ENCODE data around the gene CACNA1C.

Gene CACNA1C

DNA sequence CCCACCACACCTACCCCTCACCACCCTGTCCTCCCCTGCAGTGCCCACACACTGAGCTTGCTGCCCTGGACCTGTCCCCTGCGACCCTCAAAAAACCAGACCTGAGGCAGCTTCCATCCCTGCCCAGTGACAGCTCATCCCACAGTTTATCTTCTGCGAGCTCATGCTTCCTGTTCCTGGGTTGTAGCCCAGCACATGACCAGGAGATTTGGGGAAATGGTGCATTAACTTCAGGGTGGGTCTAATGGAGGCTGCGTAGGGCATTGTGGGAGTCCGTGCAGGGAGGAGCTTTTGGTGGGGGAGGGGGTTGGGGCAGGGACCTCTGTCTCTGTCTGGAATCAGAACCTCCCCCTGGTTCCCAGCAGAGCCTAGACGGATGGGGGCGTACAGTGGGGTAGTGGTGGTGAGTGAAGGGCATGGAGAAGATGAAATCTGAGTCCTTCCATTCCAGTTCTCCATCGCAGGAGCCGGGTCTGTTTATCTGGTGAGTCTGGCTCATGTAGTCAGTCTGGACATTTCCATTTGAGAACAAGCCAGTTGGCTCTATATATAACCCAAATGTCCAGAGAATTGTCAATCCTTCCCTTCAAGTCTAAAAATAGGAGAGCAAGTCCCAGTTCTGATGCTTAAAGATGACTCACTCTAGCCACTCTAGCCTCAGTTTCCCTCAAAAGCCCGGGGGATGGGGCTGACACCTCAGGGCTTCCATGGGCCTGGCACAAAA lies 270.9 kb downstream of the CACNA1C start:
- Mint-ChIP-seq H3K27me3 (peaks cover 5% of the 10 kb centered on the region), H3K9me3 (ENCODE audit: low read depth) (no peaks in the 10 kb centered on the region), H3K4me1 (ENCODE audit: low read depth) (no peaks in the 10 kb centered on the region), H3K4me3 (no peak overlapping the region), H3K36me3 (no peaks in the 10 kb centered on the region), H3K27ac (no peak overlapping the region)

DNA sequence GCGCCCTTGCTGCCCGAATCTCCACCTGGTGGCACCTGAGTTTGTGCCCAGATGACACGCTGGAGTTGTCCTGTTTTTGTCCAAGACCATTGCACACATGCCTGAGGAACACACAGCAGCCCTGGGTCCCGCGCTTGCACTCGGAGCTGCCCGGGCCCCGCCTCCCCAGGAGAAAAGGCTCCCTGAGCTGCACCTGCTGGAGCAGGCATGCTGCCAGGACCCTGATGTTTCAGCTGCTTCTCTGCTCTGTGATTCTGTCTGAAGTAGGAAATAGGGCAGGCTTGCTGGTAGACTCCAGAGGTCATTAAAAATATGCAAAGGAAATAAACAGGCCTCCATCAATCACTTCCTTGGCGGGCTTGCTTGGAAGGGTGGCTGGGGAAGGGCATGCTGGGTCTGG lies 271.6 kb downstream of the CACNA1C start:
- Mint-ChIP-seq H3K9me3 (ENCODE audit: low read depth) (no peaks in the 10 kb centered on the region), H3K4me3 (no peak overlapping the region), H3K4me1 (ENCODE audit: low read depth) (no peaks in the 10 kb centered on the region), H3K27ac (no peak overlapping the region), H3K36me3 (no peaks in the 10 kb centered on the region), H3K27me3 (peaks cover 5% of the 10 kb centered on the region)

GRCh38 chr12:2325519-2325918 lies 272.7 kb downstream of the CACNA1C start:
- H3K27me3 Mint-ChIP-seq = peaks cover 5% of the 10 kb centered on the region
- H3K9me3 Mint-ChIP-seq (ENCODE audit: low read depth) = no peaks in the 10 kb centered on the region
- H3K27ac Mint-ChIP-seq = no peak overlapping the region
- H3K4me1 Mint-ChIP-seq (ENCODE audit: low read depth) = no peaks in the 10 kb centered on the region
- H3K36me3 Mint-ChIP-seq = no peaks in the 10 kb centered on the region
- H3K4me3 Mint-ChIP-seq = no peak overlapping the region

DNA sequence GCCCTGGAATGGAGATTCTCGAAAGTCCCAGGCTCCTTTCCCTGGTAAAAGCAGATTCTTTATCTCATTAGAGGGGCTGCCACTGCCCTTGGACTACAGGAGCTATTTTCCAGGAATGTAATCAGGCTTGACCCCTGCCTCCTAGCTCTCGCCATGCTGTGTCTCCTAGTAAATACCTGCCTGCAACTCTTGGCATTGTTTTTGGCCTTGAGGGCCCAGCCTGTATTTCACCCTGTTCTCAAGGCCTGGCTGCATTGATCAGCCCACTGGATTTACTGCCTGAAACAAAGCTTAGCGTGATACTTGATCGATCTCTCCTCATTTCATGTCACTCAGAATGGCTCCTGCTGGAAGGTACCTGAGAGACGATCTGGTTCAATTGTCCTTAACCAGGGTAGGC lies 273.7 kb downstream of the CACNA1C start:
- H3K9me3 Mint-ChIP-seq (ENCODE audit: low read depth) = no peaks in the 10 kb centered on the region
- H3K27ac Mint-ChIP-seq = no peak overlapping the region
- H3K27me3 Mint-ChIP-seq = peaks cover 3% of the 10 kb centered on the region
- H3K4me3 Mint-ChIP-seq = no peak overlapping the region
- no peaks in the 10 kb centered on the region for H3K4me1 Mint-ChIP-seq (ENCODE audit: low read depth)
- no peaks in the 10 kb centered on the region for H3K36me3 Mint-ChIP-seq

DNA sequence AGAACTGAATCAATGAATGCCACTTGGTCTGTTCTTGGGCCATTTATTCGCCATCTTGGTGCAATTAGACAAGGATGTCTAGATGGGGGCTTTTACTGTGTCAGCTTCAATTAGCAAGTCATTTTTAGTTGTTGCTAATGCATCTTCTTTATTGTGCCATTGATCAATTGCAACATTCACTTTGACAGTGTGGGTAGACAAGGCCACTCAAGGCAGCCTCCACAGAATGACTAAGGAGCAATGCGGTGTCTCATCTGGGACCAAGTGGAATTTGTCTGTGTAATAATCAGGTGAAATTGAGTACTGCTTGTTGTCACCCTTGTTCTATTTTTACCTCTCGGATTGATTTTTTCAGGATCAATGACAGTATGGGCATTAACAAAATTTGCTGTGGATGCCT lies 275.9 kb downstream of the CACNA1C start:
- Mint-ChIP-seq H3K4me1 (ENCODE audit: low read depth) (no peaks in the 10 kb centered on the region), H3K27me3 (no peaks in the 10 kb centered on the region), H3K4me3 (no peak overlapping the region), H3K9me3 (ENCODE audit: low read depth) (no peaks in the 10 kb centered on the region), H3K36me3 (no peaks in the 10 kb centered on the region), H3K27ac (no peak overlapping the region)

GRCh38 chr12:2329661-2330210 lies 276.9 kb downstream of the CACNA1C start:
- H3K4me1 Mint-ChIP-seq (ENCODE audit: low read depth) = no peaks in the 10 kb centered on the region
- H3K9me3 Mint-ChIP-seq (ENCODE audit: low read depth) = no peaks in the 10 kb centered on the region
- H3K36me3 Mint-ChIP-seq = no peaks in the 10 kb centered on the region
- H3K4me3 Mint-ChIP-seq = no peak overlapping the region
- no peaks in the 10 kb centered on the region for H3K27me3 Mint-ChIP-seq
- H3K27ac Mint-ChIP-seq = no peak overlapping the region

- Mint-ChIP-seq H3K4me3 (no peak overlapping the region), H3K9me3 (ENCODE audit: low read depth) (no peaks in the 10 kb centered on the region), H3K4me1 (ENCODE audit: low read depth) (no peaks in the 10 kb centered on the region), H3K36me3 (no peaks in the 10 kb centered on the region), H3K27ac (no peak overlapping the region), H3K27me3 (peaks cover 2% of the 10 kb centered on the region)
These were observed 279.4 kb downstream of the CACNA1C start for GRCh38 chr12:2332236-2332635.

- H3K27ac Mint-ChIP-seq = no peak overlapping the region
- peaks cover 2% of the 10 kb centered on the region for H3K27me3 Mint-ChIP-seq
- H3K4me1 Mint-ChIP-seq (ENCODE audit: low read depth) = no peaks in the 10 kb centered on the region
- no peaks in the 10 kb centered on the region for H3K9me3 Mint-ChIP-seq (ENCODE audit: low read depth)
- no peaks in the 10 kb centered on the region for H3K36me3 Mint-ChIP-seq
- H3K4me3 Mint-ChIP-seq = no peak overlapping the region
These were observed 280.2 kb downstream of the CACNA1C start for GRCh38 chr12:2332947-2333346.

DNA sequence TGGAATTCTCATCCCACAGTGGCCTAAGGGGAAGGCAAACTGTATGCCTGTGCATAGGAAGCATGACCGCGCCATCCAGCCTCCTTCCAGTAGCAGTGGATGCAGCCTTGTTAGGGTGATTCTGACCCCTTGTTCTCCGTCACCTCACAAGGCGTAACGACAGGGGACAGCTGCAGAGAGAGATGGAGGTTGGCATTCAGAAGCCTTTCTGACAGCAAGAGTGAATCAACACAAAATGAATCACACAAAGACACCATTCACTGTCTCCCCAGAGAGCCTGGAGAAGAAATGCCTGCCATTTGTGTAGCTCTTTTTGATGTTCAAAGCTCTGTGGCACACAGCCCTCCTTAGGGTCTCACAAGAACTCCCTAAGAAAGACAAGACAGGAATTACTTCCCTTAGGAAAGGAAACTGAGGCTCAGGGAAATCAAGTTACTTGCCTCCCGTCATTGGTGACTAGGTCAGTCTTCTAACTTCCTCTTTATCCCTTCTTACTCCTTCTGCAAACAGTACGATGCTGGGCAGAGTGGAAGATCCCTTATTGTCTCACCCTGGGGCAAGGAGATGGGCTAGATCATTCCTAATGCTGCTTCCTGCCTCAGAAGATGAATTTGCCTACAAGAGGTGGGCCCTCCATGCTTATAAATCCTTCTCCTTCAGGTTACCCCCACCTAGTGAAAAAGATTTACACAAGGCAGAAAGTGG lies 280.9 kb downstream of the CACNA1C start:
- H3K27me3 Mint-ChIP-seq = peaks cover 2% of the 10 kb centered on the region
- no peak overlapping the region for H3K4me3 Mint-ChIP-seq
- H3K9me3 Mint-ChIP-seq (ENCODE audit: low read depth) = no peaks in the 10 kb centered on the region
- no peaks in the 10 kb centered on the region for H3K36me3 Mint-ChIP-seq
- no peaks in the 10 kb centered on the region for H3K4me1 Mint-ChIP-seq (ENCODE audit: low read depth)
- no peak overlapping the region for H3K27ac Mint-ChIP-seq

DNA sequence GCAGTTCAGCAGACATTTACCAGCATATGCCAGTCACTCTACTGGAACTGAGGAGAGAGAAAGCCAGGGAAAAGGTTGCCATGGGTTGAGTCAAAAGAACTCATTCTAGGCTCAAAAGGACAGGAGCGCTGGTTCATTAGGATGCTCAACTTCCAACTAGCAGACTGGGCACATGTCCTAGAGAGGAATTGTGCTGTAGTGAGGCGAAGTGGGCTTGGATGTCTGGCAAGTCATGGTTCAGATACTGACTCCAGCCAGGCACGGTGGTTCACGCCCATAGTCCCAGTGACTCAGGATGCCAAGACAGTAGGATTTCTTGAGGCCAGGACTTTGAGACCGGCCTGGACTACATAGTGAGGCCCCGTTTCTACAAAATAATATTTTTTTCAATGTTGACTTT lies 281.5 kb downstream of the CACNA1C start:
- H3K27me3 Mint-ChIP-seq = peaks cover 2% of the 10 kb centered on the region
- no peaks in the 10 kb centered on the region for H3K4me1 Mint-ChIP-seq (ENCODE audit: low read depth)
- no peaks in the 10 kb centered on the region for H3K36me3 Mint-ChIP-seq
- no peaks in the 10 kb centered on the region for H3K9me3 Mint-ChIP-seq (ENCODE audit: low read depth)
- H3K4me3 Mint-ChIP-seq = no peak overlapping the region
- H3K27ac Mint-ChIP-seq = no peak overlapping the region

GRCh38 chr12:2334689-2335088 lies 281.9 kb downstream of the CACNA1C start:
- Mint-ChIP-seq H3K27me3 (peaks cover 2% of the 10 kb centered on the region), H3K4me1 (ENCODE audit: low read depth) (no peaks in the 10 kb centered on the region), H3K36me3 (no peaks in the 10 kb centered on the region), H3K9me3 (ENCODE audit: low read depth) (no peaks in the 10 kb centered on the region), H3K27ac (no peak overlapping the region), H3K4me3 (no peak overlapping the region)

DNA sequence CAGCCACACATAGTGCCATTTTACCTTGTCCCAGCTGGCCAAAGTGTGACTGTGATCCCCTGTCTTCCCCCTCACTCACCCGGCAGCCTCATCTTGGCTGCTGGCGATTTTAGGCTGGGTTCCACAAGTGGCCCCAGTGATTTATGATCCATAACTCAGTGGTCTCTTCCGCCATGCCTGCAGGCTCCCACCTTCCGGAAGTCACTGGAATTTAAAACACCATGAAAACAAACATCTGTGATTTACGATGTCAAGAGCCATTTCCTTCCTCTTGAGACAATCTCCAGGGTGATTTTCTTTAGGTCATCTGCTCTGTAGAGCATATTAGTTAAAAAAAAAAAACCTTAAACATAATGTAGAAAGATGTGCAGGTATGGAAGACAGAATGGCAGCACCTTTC lies 282.3 kb downstream of the CACNA1C start:
- Mint-ChIP-seq H3K27me3 (peaks cover 2% of the 10 kb centered on the region), H3K9me3 (ENCODE audit: low read depth) (no peaks in the 10 kb centered on the region), H3K27ac (no peak overlapping the region), H3K36me3 (no peaks in the 10 kb centered on the region), H3K4me3 (no peak overlapping the region), H3K4me1 (ENCODE audit: low read depth) (no peaks in the 10 kb centered on the region)

DNA sequence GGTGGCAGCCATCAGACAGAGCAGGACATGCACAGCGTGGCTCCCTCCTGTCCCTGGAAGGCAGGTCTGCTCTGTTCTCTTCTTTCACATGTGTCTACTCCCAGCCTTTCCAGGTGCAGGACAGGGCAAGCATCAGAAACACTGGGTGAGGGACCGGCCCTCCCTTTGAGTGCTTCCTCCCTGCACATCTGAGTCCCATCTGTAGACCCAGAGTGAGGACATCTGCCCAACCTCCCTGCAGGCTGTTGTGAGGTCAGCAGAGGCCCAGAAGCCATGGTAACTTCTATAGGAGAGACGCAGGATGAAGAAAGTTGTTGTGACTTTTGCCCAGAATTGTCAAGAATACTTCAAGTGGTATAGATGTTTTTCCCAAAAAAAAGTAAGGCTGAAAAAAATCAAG lies 282.7 kb downstream of the CACNA1C start:
- Mint-ChIP-seq H3K27ac (no peak overlapping the region), H3K36me3 (no peaks in the 10 kb centered on the region), H3K4me3 (no peak overlapping the region), H3K27me3 (peaks cover 2% of the 10 kb centered on the region), H3K9me3 (ENCODE audit: low read depth) (no peaks in the 10 kb centered on the region), H3K4me1 (ENCODE audit: low read depth) (no peaks in the 10 kb centered on the region)

DNA sequence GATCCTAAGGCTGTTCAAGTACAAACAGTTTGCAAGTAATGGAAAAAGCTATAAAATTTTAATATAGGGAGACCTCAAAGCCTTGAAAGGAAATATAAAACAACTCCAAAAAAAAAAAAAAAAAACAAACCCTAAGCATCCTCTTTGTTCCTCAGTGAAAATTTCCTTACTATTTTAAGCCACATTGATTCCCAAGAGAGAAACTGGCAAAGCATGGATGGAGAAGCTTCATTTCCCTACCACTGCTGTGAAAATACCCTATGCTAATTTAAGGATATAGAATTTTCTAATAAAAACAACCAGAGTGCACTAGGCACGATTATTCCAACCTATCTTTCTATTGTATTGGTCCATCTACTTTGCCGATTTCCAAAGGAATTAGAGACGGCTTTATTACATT lies 283.1 kb downstream of the CACNA1C start:
- peaks cover 2% of the 10 kb centered on the region for H3K27me3 Mint-ChIP-seq
- H3K27ac Mint-ChIP-seq = no peak overlapping the region
- H3K4me3 Mint-ChIP-seq = no peak overlapping the region
- no peaks in the 10 kb centered on the region for H3K9me3 Mint-ChIP-seq (ENCODE audit: low read depth)
- no peaks in the 10 kb centered on the region for H3K36me3 Mint-ChIP-seq
- no peaks in the 10 kb centered on the region for H3K4me1 Mint-ChIP-seq (ENCODE audit: low read depth)

DNA sequence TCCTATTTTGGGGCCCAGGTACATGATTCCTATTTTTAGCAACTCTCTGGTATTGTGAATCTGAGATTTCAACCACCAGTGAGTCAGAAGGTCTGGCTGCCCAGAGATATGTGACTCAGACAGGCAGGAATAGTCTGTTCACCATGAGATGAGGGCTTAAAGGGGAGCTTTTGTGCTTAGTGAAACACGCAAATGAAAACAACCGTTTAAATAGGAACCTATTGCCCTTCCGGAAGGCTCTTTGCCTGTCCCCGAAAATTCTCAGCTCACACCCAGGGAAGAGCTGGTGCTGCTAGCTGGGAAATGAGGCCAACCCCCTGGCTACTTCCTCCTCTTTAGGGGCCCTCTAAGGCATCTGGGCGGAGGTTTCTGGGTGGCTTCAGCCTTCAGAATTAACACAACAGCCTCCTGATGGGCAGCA lies 283.6 kb downstream of the CACNA1C start:
- no peaks in the 10 kb centered on the region for H3K4me1 Mint-ChIP-seq (ENCODE audit: low read depth)
- H3K36me3 Mint-ChIP-seq = no peaks in the 10 kb centered on the region
- H3K4me3 Mint-ChIP-seq = no peak overlapping the region
- H3K9me3 Mint-ChIP-seq (ENCODE audit: low read depth) = no peaks in the 10 kb centered on the region
- H3K27me3 Mint-ChIP-seq = peaks cover 2% of the 10 kb centered on the region
- no peak overlapping the region for H3K27ac Mint-ChIP-seq

Data from activated naive CD8-positive, alpha-beta T cell (primary cell).